Heart left ventricle (tissue), 16 donors: ENCODE measurements around the gene C3. TPM values are rescaled to one million over a fixed set of nuclear protein-coding genes. Genes with fewer than 3 reads are reported as not detected.

Source experiments
- ATAC-seq, 4 donors: fragments of 200-7000 bp; cut with Tn5 transposase; one replicate each; pipeline ENCODE4 v1.9.1; 2020 to 2022; ENCODE audit warnings: moderate library complexity in 4 of 4, mild to moderate bottlenecking in 3 of 4, moderate number of reproducible peaks in 1 of 4
- DNase-seq, 5 donors: peaks; one replicate each; pipeline ENCODE4 v3.0.0-alpha.2; 2020
- H3K27ac ChIP-seq, 12 donors: fragments of 200-600 bp; sonication (generic) in 4 of 12; one replicate each; pipeline versions ENCODE4 v1.5.0 to v1.8.0; 2016 to 2022; ENCODE audit warnings: mild to moderate bottlenecking in 2 of 12
- H3K27me3 ChIP-seq, 9 donors: fragments of 200-600 bp; sonication (generic) in 2 of 9; one replicate each; pipeline versions ENCODE4 v1.5.1 to v1.8.0; 2016 to 2022; ENCODE audit warnings: mild to moderate bottlenecking in 3 of 9
- H3K36me3 ChIP-seq, 9 donors: fragments of 200-600 bp; sonication (generic) in 2 of 9; one replicate each; pipeline versions ENCODE4 v1.5.0 to v1.8.0; 2018 to 2022; ENCODE audit warnings: mild to moderate bottlenecking in 2 of 9
- H3K4me1 ChIP-seq, 12 donors: fragments of 200-600 bp; sonication (generic) in 4 of 12; one replicate each; pipeline versions ENCODE4 v1.5.0 to v1.8.0; 2016 to 2022; ENCODE audit warnings: mild to moderate bottlenecking in 3 of 12
- H3K4me3 ChIP-seq, 12 donors: fragments of 200-600 bp; sonication (generic) in 4 of 12; one replicate each; pipeline versions ENCODE4 v1.5.0 to v1.8.0; 2017 to 2022; ENCODE audit warnings: mild to moderate bottlenecking in 9 of 12, moderate library complexity in 4 of 12
- H3K9me3 ChIP-seq, 12 donors: fragments of 200-600 bp; sonication (generic) in 4 of 12; one replicate each; pipeline versions ENCODE4 v1.5.0 to v1.8.0; 2016 to 2022; ENCODE audit warnings: mild to moderate bottlenecking in 1 of 12
- POLR2A ChIP-seq, 2 donors: fragments of 450-650 bp; IDR thresholded peaks; one replicate each; pipeline ENCODE4 v1.6.1; 2017; ENCODE audit warnings: antibody characterized with exemption in 2 of 2, mild to moderate bottlenecking in 2 of 2, moderate library complexity in 2 of 2
- WGBS, 4 donors: extraction: QIAGEN DNeasy Blood & Tissue Kit in 2 of 4; methylation state at CpG; one replicate each; pipeline versions ENCODE4 v1.1.5 to v1.1.7; 2013 to 2018; 5-methylcytosine and 5-hydroxymethylcytosine counted together
- intact Hi-C, 10 donors: fragments of 100-400 bp; cut with DNase I; formaldehyde crosslinking; loops; one replicate each; pipeline versions ENCODE4 v1.11.1 to v1.14.2; 2022
- polyA plus RNA-seq, 2 donors: library from polyadenylated mRNA; stranded (reverse); fragments of 200-250 nt; gene quantifications; one replicate each; pipeline ENCODE4 v1.2.3, GENCODE V29; 2013
- total RNA-seq, 9 donors: library from RNA; depleted of rRNA in 2 of 9; stranded (reverse); fragments of >200 nt in 2 of 9; fragmentation: NEBNext Ultra II Directional in 3 of 9; extraction: Animal tissue kit (Norgen Biotek cat#: 25700) in 3 of 9; gene quantifications; one replicate each; pipeline versions ENCODE4 v1.1.0 to v1.2.4, GENCODE V29; 2016 to 2023
- TF ChIP-seq, protein P1 (sequence below), 12 donors: fragments of 200-600 bp; sonication (generic) in 4 of 12; IDR thresholded peaks; one replicate each; pipeline versions ENCODE4 v1.5.0 to v1.8.0; 2018 to 2022; ENCODE audit warnings: antibody characterized with exemption in 12 of 12, mild to moderate bottlenecking in 5 of 12
- donor health status: ischemic (EF 13 %, LVEDD 7.1; RV severe dilation, severe dysfunction).
- donor health status: healthy with polysubstance abuse.
- donor health status: DM: no; HTN: yes; CAD: no.
- donor health status: DM: no; HTN: no; CAD: no.
- donor health status: ischemic (EF 25% LVEDD 6.9; RV normal size, moderate dysfunction).
- donor health status: ischemic (EF 25% LVEDD 5.7; RV mildly dilated, moderate dysfunction).
- donor health status: healthy.
- donor health status: DM: yes; HTN: yes; CAD: no.
- donor health status: ischemic (EF 35%, LVEDD 5.7; RV mildly dilated, moderate dysfunction).
- donor health status: nonischemic (EF 11% LVEDD 7.7; RV severe dilation, severe dysfunction).
- donor health status: DM: yes; HTN: yes; CAD: no.
- donor health status: PGD.
- donor health status: ischemic (EF 29% LVEDD 5.4; RV normal size, mild dysfunction).
- donor health status: nonischemic (EF 23%, LVEDD 6.1; RV moderate dilation, normal function).

The C3 gene
- total and polyA plus RNA-seq, 11 donors = 31.7 to 1,888 (median 81.0) TPM

DNA sequence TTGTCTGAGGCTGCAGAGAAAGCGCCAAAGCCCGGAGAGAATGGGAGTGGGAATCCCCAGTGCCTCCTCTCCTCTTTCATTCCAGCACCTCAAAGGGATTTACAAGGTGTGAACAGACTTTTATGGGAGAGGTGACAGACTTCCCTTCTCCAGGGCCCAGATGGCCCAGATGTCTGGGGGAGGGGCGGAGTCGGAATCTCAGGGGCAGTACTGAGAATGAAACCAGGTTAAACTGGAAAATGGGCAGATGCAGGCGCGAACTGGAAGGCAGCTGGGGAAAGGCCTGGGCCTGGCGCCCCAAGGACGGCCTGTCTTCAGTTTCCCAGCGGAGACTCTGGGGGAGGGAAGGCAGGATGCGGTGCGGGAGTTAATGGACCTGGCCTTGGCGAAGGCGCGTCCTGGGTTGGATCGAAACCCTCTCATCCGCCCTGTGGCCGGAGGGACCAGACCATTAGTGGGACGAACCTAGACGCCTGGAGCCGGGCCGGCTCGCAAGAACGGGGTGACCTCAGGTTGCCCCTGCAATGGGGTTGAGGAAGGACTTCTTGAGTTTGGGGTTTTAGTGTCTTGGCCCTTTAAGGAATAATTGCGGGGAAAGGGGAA lies 18.4 kb upstream of the C3 start:
- Histone ChIP-seq H3K4me3 (peak overlapping the region; percentile 4 to 96 (median 73)), H3K27ac (peak overlapping the region; percentile 82 to 99 (median 95)), H3K36me3 (peaks cover 0 to 26% (median 13%) of the 10 kb centered on the region in 9 donors), H3K9me3 (no peaks in the 10 kb centered on the region), H3K27me3 (no peaks in the 10 kb centered on the region), H3K4me1 (peaks cover 8 to 63% (median 47%) of the 10 kb centered on the region in 12 donors)
- TF ChIP-seq POLR2A (IDR thresholded peaks at IDR 0.05) = no peak
- TF ChIP-seq, protein P1, sequence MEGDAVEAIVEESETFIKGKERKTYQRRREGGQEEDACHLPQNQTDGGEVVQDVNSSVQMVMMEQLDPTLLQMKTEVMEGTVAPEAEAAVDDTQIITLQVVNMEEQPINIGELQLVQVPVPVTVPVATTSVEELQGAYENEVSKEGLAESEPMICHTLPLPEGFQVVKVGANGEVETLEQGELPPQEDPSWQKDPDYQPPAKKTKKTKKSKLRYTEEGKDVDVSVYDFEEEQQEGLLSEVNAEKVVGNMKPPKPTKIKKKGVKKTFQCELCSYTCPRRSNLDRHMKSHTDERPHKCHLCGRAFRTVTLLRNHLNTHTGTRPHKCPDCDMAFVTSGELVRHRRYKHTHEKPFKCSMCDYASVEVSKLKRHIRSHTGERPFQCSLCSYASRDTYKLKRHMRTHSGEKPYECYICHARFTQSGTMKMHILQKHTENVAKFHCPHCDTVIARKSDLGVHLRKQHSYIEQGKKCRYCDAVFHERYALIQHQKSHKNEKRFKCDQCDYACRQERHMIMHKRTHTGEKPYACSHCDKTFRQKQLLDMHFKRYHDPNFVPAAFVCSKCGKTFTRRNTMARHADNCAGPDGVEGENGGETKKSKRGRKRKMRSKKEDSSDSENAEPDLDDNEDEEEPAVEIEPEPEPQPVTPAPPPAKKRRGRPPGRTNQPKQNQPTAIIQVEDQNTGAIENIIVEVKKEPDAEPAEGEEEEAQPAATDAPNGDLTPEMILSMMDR (IDR thresholded peaks at IDR 0.05) = peak in 2 of 12 donors; percentile 0 to 7
- 7 to 11% (median 7%) methylated on average over 24 of the region's 24 CpGs for WGBS, 4 donors
- intact Hi-C loops = loop anchor here in 9 of 10 donors (1.0 to 10.0 kb wide), 11 partner anchors 14 to 367 kb away; partner anchors contain the start of gene ALKBH7 (in 1 of the 9)
- DNase-seq (peak in 4 of 5 donors; percentile 58 to 82 (median 64)), ATAC-seq (no peak)

DNA sequence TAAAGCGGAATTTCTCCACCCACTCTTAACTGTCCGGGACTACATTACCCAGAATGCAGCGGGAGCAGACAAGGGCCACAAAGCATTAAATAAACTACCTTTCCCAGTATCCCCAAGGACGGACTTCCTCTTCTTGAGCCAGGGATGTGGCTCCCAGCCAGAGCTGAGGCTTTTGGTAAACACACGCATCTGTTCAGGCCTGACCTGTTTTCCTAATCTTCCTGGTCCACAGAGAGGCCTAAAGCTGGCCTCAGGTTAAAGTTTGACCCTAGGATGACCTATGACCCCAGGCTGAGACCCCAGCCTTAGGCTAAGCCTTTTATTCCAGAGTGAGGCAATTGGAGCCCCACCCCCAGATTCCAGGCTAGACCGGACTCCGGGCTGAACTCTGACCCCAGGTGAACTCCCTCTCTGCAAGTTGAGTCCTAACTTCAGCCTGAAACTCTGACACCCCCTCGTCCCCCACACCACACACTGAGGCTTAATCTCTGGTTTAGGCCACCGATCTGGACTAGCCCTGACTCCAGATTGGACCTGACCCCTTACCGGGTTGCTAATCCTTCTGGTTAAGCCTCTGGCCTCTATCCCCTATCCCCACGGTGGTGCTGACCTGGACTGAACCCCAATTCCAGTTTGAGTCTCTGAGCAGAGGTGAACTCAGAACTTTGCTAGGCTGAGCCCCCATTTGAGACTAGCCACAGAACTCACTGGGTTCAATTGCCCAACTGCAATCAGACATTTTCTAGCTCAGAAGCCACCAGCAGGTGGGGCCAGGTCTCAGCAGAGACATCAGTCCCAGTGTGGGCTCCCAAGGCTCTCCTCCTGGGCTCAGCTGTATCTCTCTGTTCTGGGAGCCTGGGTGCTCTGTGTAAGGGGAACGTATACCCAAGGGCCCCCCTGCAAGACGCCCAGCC lies 17.7 kb upstream of the C3 start:
- 10 to 15% (median 12%) methylated on average over 11 to 13 of the region's 13 CpGs for WGBS, 4 donors
- peak overlapping the region in 9 of 12 donors; percentile 30 to 96 (median 88) for H3K4me3 ChIP-seq
- H3K9me3 ChIP-seq = no peaks in the 10 kb centered on the region
- intact Hi-C loops = loop anchor here in 9 of 10 donors (1.0 to 10.0 kb wide), 10 partner anchors 31 to 366 kb away; partner anchors contain the start of gene ALKBH7 (in 1 of the 9)
- peak; percentile 80 to 97 (median 83) for DNase-seq
- H3K4me1 ChIP-seq = peaks cover 6 to 58% (median 45%) of the 10 kb centered on the region in 12 donors
- H3K36me3 ChIP-seq = peaks cover 0 to 25% (median 5%) of the 10 kb centered on the region in 9 donors
- peak in 1 of 2 donors; percentile 9 for TF ChIP-seq POLR2A (IDR thresholded peaks at IDR 0.05)
- TF ChIP-seq, protein P1 (IDR thresholded peaks at IDR 0.05) = peak; percentile 48 to 76 (median 65)
- ATAC-seq = peak; percentile 14 to 82 (median 44)
- H3K27me3 ChIP-seq = no peaks in the 10 kb centered on the region
- H3K27ac ChIP-seq = peak overlapping the region; percentile 82 to 99 (median 95)

DNA sequence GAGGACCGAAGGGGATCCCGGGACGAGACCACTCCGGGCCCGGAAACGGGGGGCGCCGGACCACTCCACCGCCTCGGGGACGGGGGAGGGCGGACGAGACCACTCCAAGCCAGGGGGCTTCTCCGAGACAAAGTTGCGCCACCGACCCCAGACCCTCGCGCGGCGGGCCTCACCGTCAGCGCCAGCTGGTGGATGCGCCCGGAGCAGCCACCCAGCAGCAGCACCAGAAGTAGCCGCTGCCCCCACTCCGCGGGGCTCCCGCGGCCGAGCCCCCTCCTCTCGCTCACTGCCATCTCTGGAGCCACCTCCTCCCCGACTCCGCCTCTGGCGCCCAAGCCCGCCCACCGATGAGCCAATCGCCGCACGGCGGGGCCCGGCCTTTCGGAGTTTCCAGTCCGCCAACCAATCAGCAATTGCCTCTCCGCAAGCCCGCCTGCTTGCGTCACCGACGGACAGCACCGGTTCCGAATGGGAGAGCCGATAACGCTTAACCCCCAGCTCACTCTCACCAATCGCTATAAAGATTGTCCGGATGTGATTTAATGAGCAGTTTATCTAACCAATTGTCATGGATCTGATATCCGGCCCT lies 16.9 kb upstream of the C3 start, which contains the start of gene GPR108:
Gene GPR108 (minus strand): TSS at position 297 of the 589 bp plus-strand sequence. CDS start 4 bp downstream, at position 293.
- ATAC-seq (peak; percentile 82 to 90 (median 86)), DNase-seq (peak; percentile 100)
- 0 to 1% (median 1%) methylated on average over 47 to 55 of the region's 55 CpGs for WGBS, 4 donors
- Histone ChIP-seq H3K27me3 (no peaks in the 10 kb centered on the region), H3K4me3 (peak within 1 kb of the TSS; percentile 62 to 96 (median 84)), H3K9me3 (no peaks in the 10 kb centered on the region), H3K36me3 (peaks cover 0 to 26% (median 3%) of the 10 kb centered on the region in 9 donors), H3K4me1 (peaks cover 6 to 58% (median 41%) of the 10 kb centered on the region in 12 donors), H3K27ac (peak within 1 kb of the TSS; percentile 95 to 100 (median 98))
- TF ChIP-seq, protein P1 (IDR thresholded peaks at IDR 0.05) = no peak
- TF ChIP-seq POLR2A (IDR thresholded peaks at IDR 0.05) = peak in 1 of 2 donors; percentile 55
- intact Hi-C loops = loop anchor here in 8 of 10 donors (5.0 to 10.0 kb wide), 6 partner anchors 103 to 365 kb away; partner anchors contain the start of gene ALKBH7 (in 1 of the 8)
